Fibroblast of lung (primary cell): ENCODE measurements around the gene LRP5. TPM values are rescaled to one million over a fixed set of nuclear protein-coding genes. Genes with fewer than 3 reads are reported as not detected.

ENCODE experiments used
- DNase-seq, 2 donors: peaks; one replicate each; pipeline versions ENCODE4 v3.0.0 to v3.0.0-alpha.2; 2010; ENCODE audit warnings: low read depth in 2 of 2
- H2AFZ ChIP-seq: 2 replicates; pipeline ENCODE4 v1.5.1; 2012; ENCODE audit warnings: low read length, control low read depth, inconsistent platforms
- H3K27ac ChIP-seq: 2 replicates; pipeline ENCODE4 v1.5.1; 2011; ENCODE audit warnings: low read length, control low read depth; ENCODE audit not compliant: insufficient read depth
- H3K27me3 ChIP-seq: 2 replicates; pipeline ENCODE4 v1.5.1; 2011; ENCODE audit warnings: mild to moderate bottlenecking, low read length; ENCODE audit not compliant: control insufficient read depth, insufficient read depth
- H3K36me3 ChIP-seq: 2 replicates; pipeline ENCODE4 v1.5.1; 2011; ENCODE audit warnings: low read length; ENCODE audit not compliant: control insufficient read depth, insufficient read depth
- H3K4me1 ChIP-seq: 2 replicates; pipeline ENCODE4 v1.5.1; 2011; ENCODE audit warnings: low read length; ENCODE audit not compliant: control insufficient read depth, insufficient read depth; ENCODE audit errors: extremely low read depth
- H3K4me2 ChIP-seq: 2 replicates; pipeline ENCODE4 v1.5.1; 2011; ENCODE audit warnings: low read length, control low read depth; ENCODE audit not compliant: insufficient read depth; ENCODE audit errors: extremely low read depth
- H3K4me3 ChIP-seq, 4 experiments: fragments of 200-600 bp in 1 of 4; sonication (generic) in 1 of 4; replicated peaks in 1 of 4; 2 replicates each; pipeline ENCODE4 v1.5.1; 2011 to 2016; ENCODE audit warnings: low read length in 4 of 4, low read depth in 3 of 4, mild to moderate bottlenecking in 3 of 4, control low read depth in 2 of 4, inconsistent platforms in 1 of 4, mixed read lengths in 1 of 4; ENCODE audit not compliant: insufficient read depth in 1 of 4; ENCODE audit errors: control extremely low read depth in 1 of 4
- H3K79me2 ChIP-seq: 2 replicates; pipeline ENCODE4 v1.5.1; 2012; ENCODE audit warnings: mild to moderate bottlenecking, low read length, inconsistent platforms; ENCODE audit not compliant: control insufficient read depth, insufficient read depth
- H3K9ac ChIP-seq: 2 replicates; pipeline ENCODE4 v1.5.1; 2011; ENCODE audit warnings: mild to moderate bottlenecking, low read length, control low read depth; ENCODE audit not compliant: insufficient read depth
- H3K9me3 ChIP-seq: 2 replicates; pipeline ENCODE4 v1.5.1; 2012; ENCODE audit warnings: low read depth, low read length; ENCODE audit not compliant: control insufficient read depth, insufficient read depth
- H4K20me1 ChIP-seq: 2 replicates; pipeline ENCODE4 v1.5.1; 2011; ENCODE audit warnings: low read length; ENCODE audit not compliant: control insufficient read depth, insufficient read depth; ENCODE audit errors: extremely low read depth
- CTCF ChIP-seq, 2 donors: IDR thresholded peaks in 1 of 2; conservative IDR thresholded peaks in 1 of 2; 1 replicate in 1 of 2; 2 replicates in 1 of 2; pipeline ENCODE4 v1.5.1; 2011 to 2012; ENCODE audit warnings: low read length in 2 of 2, control low read depth in 1 of 2, inconsistent platforms in 1 of 2, low read depth in 1 of 2, mild to moderate bottlenecking in 1 of 2
- EZH2 ChIP-seq: IDR thresholded peaks from 2 replicates; pipeline ENCODE4 v1.5.1; 2012; ENCODE audit warnings: low read length, control low read depth, mild to moderate bottlenecking; ENCODE audit errors: missing control alignments
- polyA plus RNA-seq, 2 donors: library from polyadenylated mRNA; depleted of rRNA in 1 of 2; stranded (reverse) in 1 of 2; unstranded in 1 of 2; fragments of >200 nt; gene quantifications; 2 replicates each; pipeline ENCODE4 v1.2.1, GENCODE V29; 2011 to 2012; ENCODE audit warnings: missing spikeins in 1 of 2
- total RNA-seq: library from RNA; depleted of rRNA; stranded (reverse); fragments of >200 nt; gene quantifications from 2 replicates; pipeline ENCODE4 v1.2.1, GENCODE V29; 2014

LRP5 gene
- total and polyA plus RNA-seq, 2 donors (not counting 1 experiment from before 2014, with no cell fraction given): 3.8 to 22.0 TPM

- Histone ChIP-seq H3K36me3 (no peaks in the 10 kb centered on the region), H3K9ac (no peak overlapping the region), H2AFZ (no peak overlapping the region), H3K27me3 (no peaks in the 10 kb centered on the region), H3K79me2 (no peaks in the 10 kb centered on the region), H3K9me3 (no peaks in the 10 kb centered on the region), H3K4me3 (no peak overlapping the region), H3K4me1 (peaks cover 7% of the 10 kb centered on the region), H3K4me2 (no peak overlapping the region), H4K20me1 (no peaks in the 10 kb centered on the region), H3K27ac (no peak overlapping the region)
- no peak for TF ChIP-seq CTCF (conservative IDR thresholded peaks at IDR 0.05 in 1 of 2, IDR thresholded peaks at IDR 0.05 in 1 of 2; ENCODE audit: low read depth in 1 of 2, low read length in 2 of 2)
- no peak for TF ChIP-seq EZH2
- peak; percentile 42 to 78 for DNase-seq
These were observed 129.3 kb downstream of the LRP5 start for GRCh38 chr11:68441466-68442230.

- Histone ChIP-seq H3K9me3 (no peaks in the 10 kb centered on the region), H2AFZ (no peak overlapping the region), H3K27ac (no peak overlapping the region), H3K36me3 (no peaks in the 10 kb centered on the region), H3K9ac (no peak overlapping the region), H4K20me1 (no peaks in the 10 kb centered on the region), H3K79me2 (no peaks in the 10 kb centered on the region), H3K4me3 (no peak overlapping the region), H3K27me3 (no peaks in the 10 kb centered on the region), H3K4me1 (peaks cover 3% of the 10 kb centered on the region), H3K4me2 (no peak overlapping the region)
- no peak for TF ChIP-seq CTCF (conservative IDR thresholded peaks at IDR 0.05 in 1 of 2, IDR thresholded peaks at IDR 0.05 in 1 of 2; ENCODE audit: low read depth in 1 of 2, low read length in 2 of 2)
- no peak for DNase-seq
These were observed 130.0 kb downstream of the LRP5 start for GRCh38 chr11:68442433-68442832.

GRCh38 chr11:68444566-68444965, 132.2 kb downstream of the LRP5 start:
- no peak overlapping the region for H3K9ac ChIP-seq
- no peak for TF ChIP-seq EZH2
- no peak for TF ChIP-seq CTCF (conservative IDR thresholded peaks at IDR 0.05 in 1 of 2, IDR thresholded peaks at IDR 0.05 in 1 of 2; ENCODE audit: low read depth in 1 of 2, low read length in 2 of 2)
- H3K4me2 ChIP-seq: no peak overlapping the region
- no peaks in the 10 kb centered on the region for H3K36me3 ChIP-seq
- no peak overlapping the region for H2AFZ ChIP-seq
- H3K27me3 ChIP-seq: no peaks in the 10 kb centered on the region
- H3K79me2 ChIP-seq: no peaks in the 10 kb centered on the region
- no peak for DNase-seq
- H4K20me1 ChIP-seq: no peaks in the 10 kb centered on the region
- H3K4me3 ChIP-seq: no peak overlapping the region
- H3K27ac ChIP-seq: no peak overlapping the region
- no peaks in the 10 kb centered on the region for H3K9me3 ChIP-seq
- H3K4me1 ChIP-seq: peaks cover 3% of the 10 kb centered on the region
